Stimulated activated CD8-positive, alpha-beta memory T cell treated with anti-CD3 and anti-CD28 coated beads, Interleukin-4, amount 100 ng/mL, for 24 hours (primary cell): ENCODE measurements around the gene ATG14.
"Not testable (repeated sequence)": the region's sequence is repeated elsewhere in the genome, so short reads cannot be mapped to it uniquely, and the experiment has no call there.

Experiments used
- DNase-seq: peaks from one replicate; pipeline ENCODE4 v3.0.0-alpha.2; 2020; ENCODE audit warnings: low read depth

Gene ATG14

GRCh38 chr14:55350461-55350860 lies 61.2 kb downstream of the ATG14 start:
- DNase-seq, result no peak

- DNase-seq, result no peak
Observed at GRCh38 chr14:55349565-55349964, 62.1 kb downstream of the ATG14 start.

- DNase-seq, result no peak
Observed at GRCh38 chr14:55348766-55349453, 62.7 kb downstream of the ATG14 start.

- DNase-seq, result no peak
Observed at GRCh38 chr14:55347748-55348147, 63.9 kb downstream of the ATG14 start.

GRCh38 chr14:55347040-55347439 lies 64.6 kb downstream of the ATG14 start:
- DNase-seq, result no peak

- DNase-seq, result not testable (repeated sequence)
Observed at GRCh38 chr14:55344582-55345163, 67.0 kb downstream of the ATG14 start.

GRCh38 chr14:55341781-55342180 lies 69.8 kb downstream of the ATG14 start:
- DNase-seq, result no peak

- DNase-seq, result no peak
Observed at GRCh38 chr14:55340482-55340881, 71.1 kb downstream of the ATG14 start.

GRCh38 chr14:55339770-55340169 lies 71.9 kb downstream of the ATG14 start:
- DNase-seq, result no peak

GRCh38 chr14:55336691-55337090 lies 74.9 kb downstream of the ATG14 start:
- no peak for DNase-seq

GRCh38 chr14:55336162-55336561 lies 75.5 kb downstream of the ATG14 start:
- DNase-seq, result no peak

GRCh38 chr14:55333711-55334485 lies 77.7 kb downstream of the ATG14 start:
- no peak for DNase-seq

GRCh38 chr14:55332654-55333570 lies 78.7 kb downstream of the ATG14 start:
- no peak for DNase-seq

GRCh38 chr14:55329999-55330710 lies 81.5 kb downstream of the ATG14 start:
- no peak for DNase-seq

GRCh38 chr14:55328317-55328716 lies 83.3 kb downstream of the ATG14 start:
- no peak for DNase-seq

- DNase-seq, result no peak
Observed at GRCh38 chr14:55327179-55327578, 84.5 kb downstream of the ATG14 start.

- DNase-seq, result no peak
Observed at GRCh38 chr14:55324812-55325211, 86.8 kb downstream of the ATG14 start.

GRCh38 chr14:55323910-55324309 lies 87.7 kb downstream of the ATG14 start:
- no peak for DNase-seq

GRCh38 chr14:55318694-55319093 lies 92.9 kb downstream of the ATG14 start:
- DNase-seq, result no peak

- no peak for DNase-seq
Observed at GRCh38 chr14:55317542-55318306, 93.9 kb downstream of the ATG14 start.

- DNase-seq, result no peak
Observed at GRCh38 chr14:55316564-55316963, 95.1 kb downstream of the ATG14 start.
